Caco-2 (cell line): ENCODE measurements around the gene XPR1. TPM values are rescaled to one million over a fixed set of nuclear protein-coding genes. Genes with fewer than 3 reads are reported as not detected.

ENCODE experiments used
- BruUV-seq: library from RNA; stranded (reverse); fragments of 400-500 nt; replicated peaks from 2 replicates; lab custom pipeline; 2021; lab: Mats Ljungman, UMichigan
- CTCF ChIA-PET: fragments of 300-600 bp; sonication (Branson Sonifier 250); formaldehyde crosslinking; loops from one replicate; lab custom pipeline; 2022; ENCODE audit warnings: antibody characterized with exemption; lab: Charles Lee
- POLR2A ChIA-PET: fragments of 300-600 bp; sonication (Branson Sonifier 250); formaldehyde crosslinking; loops from one replicate; lab custom pipeline; 2022; ENCODE audit warnings: antibody characterized with exemption; lab: Charles Lee
- DNase-seq, 2 experiments: peaks; one replicate each; pipeline versions ENCODE4 v3.0.0 to v3.0.0-alpha.2; 2020 to 2022
- H3K27me3 ChIP-seq: replicated peaks from 2 replicates; pipeline ENCODE4 v1.6.0; 2011; ENCODE audit warnings: low read length; ENCODE audit not compliant: control insufficient read depth, insufficient read depth
- H3K36me3 ChIP-seq: 2 replicates; pipeline ENCODE4 v1.5.1; 2011; ENCODE audit warnings: low read length; ENCODE audit not compliant: control insufficient read depth, insufficient read depth
- H3K4me1 ChIP-seq: fragments of 250-450 bp; sonication (Bioruptor Pico); 2 replicates; pipeline ENCODE4 v1.5.1; 2020; ENCODE audit warnings: mild to moderate bottlenecking
- H3K4me3 ChIP-seq: 2 replicates; pipeline ENCODE4 v1.5.1; 2011; ENCODE audit warnings: low read depth, mild to moderate bottlenecking, control low read depth, low read length
- H3K9me3 ChIP-seq: fragments of 250-450 bp; sonication (Bioruptor Pico); 2 replicates; pipeline ENCODE4 v1.5.1; 2020; ENCODE audit warnings: mild to moderate bottlenecking, moderate library complexity
- H3K27ac Mint-ChIP-seq: one replicate; pipeline ENCODE4 v1.8.0; 2022; ENCODE audit warnings: mixed read lengths; ENCODE audit not compliant: unreplicated experiment
- H3K27me3 Mint-ChIP-seq: one replicate; pipeline ENCODE4 v1.8.0; 2022; ENCODE audit warnings: mixed read lengths; ENCODE audit not compliant: insufficient read depth, unreplicated experiment
- H3K36me3 Mint-ChIP-seq: one replicate; pipeline ENCODE4 v1.8.0; 2022; ENCODE audit warnings: mild to moderate bottlenecking, mixed read lengths; ENCODE audit not compliant: insufficient read depth, unreplicated experiment
- H3K4me1 Mint-ChIP-seq: one replicate; pipeline ENCODE4 v1.8.0; 2022; ENCODE audit warnings: low read depth, mixed read lengths; ENCODE audit not compliant: unreplicated experiment
- H3K4me3 Mint-ChIP-seq: one replicate; pipeline ENCODE4 v1.8.0; 2022; ENCODE audit warnings: mild to moderate bottlenecking, moderate library complexity, mixed read lengths; ENCODE audit not compliant: unreplicated experiment
- H3K9me3 Mint-ChIP-seq: one replicate; pipeline ENCODE4 v1.8.0; 2022; ENCODE audit warnings: mixed read lengths; ENCODE audit not compliant: unreplicated experiment
- CTCF ChIP-seq, 2 experiments: fragments of 200-600 bp in 1 of 2; IDR thresholded peaks; 1 replicate in 1 of 2; 2 replicates in 1 of 2; pipeline versions ENCODE4 v1.5.1 to v1.8.0; 2011 to 2022; ENCODE audit warnings: antibody characterized with exemption in 1 of 2, control low read depth in 1 of 2, inconsistent platforms in 1 of 2, low read depth in 1 of 2, low read length in 1 of 2, mild to moderate bottlenecking in 1 of 2, moderate library complexity in 1 of 2; ENCODE audit not compliant: insufficient read depth in 1 of 2, severe bottlenecking in 1 of 2, unreplicated experiment in 1 of 2
- intact Hi-C: fragments of 100-400 bp; cut with micrococcal nuclease; formaldehyde crosslinking; loops from one replicate; pipeline ENCODE4 v1.10.0; 2022; ENCODE audit not compliant: unreplicated experiment
- total RNA-seq: library from RNA; stranded (reverse); gene quantifications from 2 replicates; pipeline ENCODE4 v1.2.3, GENCODE V29; 2022

The XPR1 gene
- total RNA-seq, 1 experiment from 2014 or later = 34.4 TPM

GRCh38 chr1:180928331-180929230 lies 296.8 kb downstream of the XPR1 start:
- Mint-ChIP-seq H3K4me3 (no peak overlapping the region), H3K27ac (no peak overlapping the region), H3K27me3 (no peaks in the 10 kb centered on the region), H3K9me3 (no peaks in the 10 kb centered on the region), H3K4me1 (peaks cover 5% of the 10 kb centered on the region), H3K36me3 (peaks cover 5% of the 10 kb centered on the region)
- intact Hi-C loops = no loop called here
- Histone ChIP-seq H3K4me1 (peaks cover 23% of the 10 kb centered on the region), H3K9me3 (no peaks in the 10 kb centered on the region), H3K27me3 (no peaks in the 10 kb centered on the region), H3K36me3 (no peaks in the 10 kb centered on the region), H3K4me3 (no peak overlapping the region)
- POLR2A ChIA-PET = no interaction called here
- CTCF ChIA-PET = no interaction called here
- no peak for TF ChIP-seq CTCF (IDR thresholded peaks at IDR 0.05; ENCODE audit: insufficient read depth in 1 of 2, low read depth in 1 of 2, low read length in 1 of 2, severe bottlenecking in 1 of 2, unreplicated experiment in 1 of 2)
- BruUV-seq = no TSS peak
- no peak for DNase-seq

- H3K36me3 Mint-ChIP-seq = peaks cover 4% of the 10 kb centered on the region
- no peak for DNase-seq
- no peaks in the 10 kb centered on the region for H3K36me3 ChIP-seq
- peaks cover 15% of the 10 kb centered on the region for H3K4me1 ChIP-seq
- no peaks in the 10 kb centered on the region for H3K27me3 Mint-ChIP-seq
- no peaks in the 10 kb centered on the region for H3K4me1 Mint-ChIP-seq
- H3K27ac Mint-ChIP-seq = no peak overlapping the region
- intact Hi-C loops = no loop called here
- TF ChIP-seq CTCF (IDR thresholded peaks at IDR 0.05; ENCODE audit: insufficient read depth in 1 of 2, low read depth in 1 of 2, low read length in 1 of 2, severe bottlenecking in 1 of 2, unreplicated experiment in 1 of 2) = no peak
- no TSS peak for BruUV-seq
- no peaks in the 10 kb centered on the region for H3K27me3 ChIP-seq
- ChIA-PET POLR2A (no interaction called here), CTCF (no interaction called here)
- no peaks in the 10 kb centered on the region for H3K9me3 ChIP-seq
- H3K4me3 ChIP-seq = no peak overlapping the region
- H3K4me3 Mint-ChIP-seq = no peak overlapping the region
- H3K9me3 Mint-ChIP-seq = no peaks in the 10 kb centered on the region
Measured at GRCh38 chr1:180929389-180929788, 297.6 kb downstream of the XPR1 start.

GRCh38 chr1:180930687-180931086 lies 298.9 kb downstream of the XPR1 start:
- no peaks in the 10 kb centered on the region for H3K4me1 Mint-ChIP-seq
- H3K27me3 ChIP-seq = no peaks in the 10 kb centered on the region
- no peak overlapping the region for H3K4me3 ChIP-seq
- BruUV-seq = no TSS peak
- no peaks in the 10 kb centered on the region for H3K9me3 ChIP-seq
- H3K4me1 ChIP-seq = peaks cover 5% of the 10 kb centered on the region
- POLR2A ChIA-PET = no interaction called here
- DNase-seq = no peak
- no peak overlapping the region for H3K27ac Mint-ChIP-seq
- intact Hi-C loops = no loop called here
- no peaks in the 10 kb centered on the region for H3K27me3 Mint-ChIP-seq
- no peaks in the 10 kb centered on the region for H3K36me3 ChIP-seq
- no peak overlapping the region for H3K4me3 Mint-ChIP-seq
- H3K9me3 Mint-ChIP-seq = no peaks in the 10 kb centered on the region
- CTCF ChIA-PET = interaction anchor here (1.3 kb wide), 1 partner anchor 10 kb away, joined by 3 read pairs; no protein-coding TSS in a partner anchor
- no peak for TF ChIP-seq CTCF (IDR thresholded peaks at IDR 0.05; ENCODE audit: insufficient read depth in 1 of 2, low read depth in 1 of 2, low read length in 1 of 2, severe bottlenecking in 1 of 2, unreplicated experiment in 1 of 2)
- peaks cover 4% of the 10 kb centered on the region for H3K36me3 Mint-ChIP-seq
